ENCODE results near the gene CRY2.

The CRY2 gene

GRCh38 chr11:45927684-45928413 lies 80.6 kb downstream of the CRY2 start:
- peaks cover 10 to 26% (median 23%) of the 10 kb centered on the region in 11 experiments for H3K27me3 ChIP-seq
- no peak overlapping the region for H3K4me3 ChIP-seq
- H3K27ac ChIP-seq, result peak overlapping the region in 6 of 11 experiments; percentile 24 to 88 (median 82); a peak in 5 of 22 replicates
- H3K9me3 ChIP-seq (replicated peaks in 1 of 11), result no peaks in the 10 kb centered on the region
- TF ChIP-seq Cebpa-rat (IDR thresholded peaks at IDR 0.05), result no peak
- H3K36me3 ChIP-seq, result peaks cover 0 to 9% (median 0%) of the 10 kb centered on the region in 11 experiments; a peak in 4 of 22 replicates
- peaks cover 50 to 99% (median 90%) of the 10 kb centered on the region in 10 experiments for H3K4me1 ChIP-seq
- H4K20me1 ChIP-seq, result peaks cover 0 to 42% (median 12%) of the 10 kb centered on the region in 11 experiments; a peak in 16 of 22 replicates
- H3K9ac ChIP-seq, result no peak overlapping the region; a peak in 2 of 22 replicates
- H3K4me2 ChIP-seq, result peak overlapping the region in 9 of 11 experiments; percentile 86 to 99 (median 95); a peak in 18 of 22 replicates

- no peaks in the 10 kb centered on the region for H3K9me3 ChIP-seq (replicated peaks in 1 of 11)
- H3K27ac ChIP-seq, result peak overlapping the region in 8 of 11 experiments; percentile 76 to 88 (median 82); a peak in 14 of 22 replicates
- H3K36me3 ChIP-seq, result peaks cover 0 to 11% (median 0%) of the 10 kb centered on the region in 11 experiments; a peak in 5 of 22 replicates
- H3K4me1 ChIP-seq, result peaks cover 51 to 99% (median 90%) of the 10 kb centered on the region in 10 experiments
- H4K20me1 ChIP-seq, result peaks cover 0 to 51% (median 12%) of the 10 kb centered on the region in 11 experiments; a peak in 16 of 22 replicates
- peak overlapping the region in 10 of 11 experiments; percentile 8 to 99 (median 95); a peak in 18 of 22 replicates for H3K4me2 ChIP-seq
- H3K4me3 ChIP-seq, result no peak overlapping the region
- no peak for TF ChIP-seq Cebpa-rat (IDR thresholded peaks at IDR 0.05)
- H3K27me3 ChIP-seq, result peaks cover 3 to 21% (median 15%) of the 10 kb centered on the region in 11 experiments; a peak in 13 of 22 replicates
- peak overlapping the region in 7 of 11 experiments; percentile 14 to 76 (median 66); a peak in 9 of 22 replicates for H3K9ac ChIP-seq
Measured at GRCh38 chr11:45928535-45929215, 81.4 kb downstream of the CRY2 start.

- no peaks in the 10 kb centered on the region for H3K9me3 ChIP-seq (replicated peaks in 1 of 11)
- H3K27me3 ChIP-seq, result peaks cover 0 to 21% (median 7%) of the 10 kb centered on the region in 11 experiments; a peak in 15 of 22 replicates
- peak overlapping the region in 10 of 11 experiments; percentile 33 to 88 (median 80); a peak in 19 of 22 replicates for H3K27ac ChIP-seq
- peak overlapping the region; percentile 77 to 99 (median 95) for H3K4me2 ChIP-seq
- H3K36me3 ChIP-seq, result peaks cover 1 to 19% (median 7%) of the 10 kb centered on the region in 11 experiments; a peak in 15 of 22 replicates
- no peak for TF ChIP-seq Cebpa-rat (IDR thresholded peaks at IDR 0.05)
- peaks cover 53 to 99% (median 90%) of the 10 kb centered on the region in 10 experiments for H3K4me1 ChIP-seq
- H4K20me1 ChIP-seq, result peaks cover 0 to 60% (median 14%) of the 10 kb centered on the region in 11 experiments; a peak in 16 of 22 replicates
- peak overlapping the region in 8 of 10 experiments; percentile 8 to 60 (median 42); a peak in 11 of 20 replicates for H3K4me3 ChIP-seq
- H3K9ac ChIP-seq, result peak overlapping the region in 10 of 11 experiments; percentile 21 to 77 (median 68); a peak in 19 of 22 replicates
Measured at GRCh38 chr11:45929486-45930030, 82.3 kb downstream of the CRY2 start.

- Histone ChIP-seq H3K27me3 (peaks cover 0 to 26% (median 2%) of the 10 kb centered on the region in 11 experiments; a peak in 13 of 22 replicates), H3K4me2 (peak overlapping the region; percentile 77 to 99 (median 95)), H3K4me3 (peak overlapping the region in 8 of 10 experiments; percentile 8 to 60 (median 42); a peak in 12 of 20 replicates), H3K4me1 (peaks cover 60 to 99% (median 95%) of the 10 kb centered on the region in 10 experiments), H3K36me3 (peaks cover 8 to 26% (median 14%) of the 10 kb centered on the region in 11 experiments), H4K20me1 (peaks cover 0 to 66% (median 14%) of the 10 kb centered on the region in 11 experiments; a peak in 16 of 22 replicates), H3K9me3 (replicated peaks in 1 of 11) (no peaks in the 10 kb centered on the region), H3K27ac (peak overlapping the region in 10 of 11 experiments; percentile 33 to 88 (median 80); a peak in 19 of 22 replicates), H3K9ac (peak overlapping the region in 10 of 11 experiments; percentile 21 to 77 (median 68); a peak in 19 of 22 replicates)
- no peak for TF ChIP-seq Cebpa-rat (IDR thresholded peaks at IDR 0.05)
Measured at GRCh38 chr11:45930031-45930794, 82.9 kb downstream of the CRY2 start.

GRCh38 chr11:45930951-45931570 lies 83.8 kb downstream of the CRY2 start:
- H3K4me2 ChIP-seq, result peak overlapping the region; percentile 77 to 99 (median 95)

GRCh38 chr11:45931739-45932138 lies 84.5 kb downstream of the CRY2 start:
- TF ChIP-seq Cebpa-rat (IDR thresholded peaks at IDR 0.05), result no peak
- Histone ChIP-seq H3K4me3 (peak overlapping the region in 2 of 10 experiments; percentile 7 to 19; a peak in 2 of 20 replicates), H3K27me3 (peaks cover 0 to 26% (median 0%) of the 10 kb centered on the region in 11 experiments; a peak in 8 of 22 replicates), H3K9me3 (replicated peaks in 1 of 11) (no peaks in the 10 kb centered on the region), H3K36me3 (peaks cover 14 to 41% (median 24%) of the 10 kb centered on the region in 11 experiments), H3K4me2 (peak overlapping the region; percentile 77 to 99 (median 95)), H3K27ac (peak overlapping the region in 8 of 11 experiments; percentile 73 to 88 (median 80); a peak in 14 of 22 replicates), H3K4me1 (peaks cover 75 to 94% (median 88%) of the 10 kb centered on the region in 10 experiments), H4K20me1 (peaks cover 0 to 81% (median 14%) of the 10 kb centered on the region in 11 experiments; a peak in 16 of 22 replicates), H3K9ac (peak overlapping the region in 8 of 11 experiments; percentile 1 to 77 (median 72); a peak in 12 of 22 replicates)

More at GRCh38 chr11:45930951-45931570, 83.8 kb downstream of the CRY2 start:
- H3K27ac ChIP-seq, result peak overlapping the region in 9 of 11 experiments; percentile 1 to 88 (median 79); a peak in 16 of 22 replicates
- H3K4me1 ChIP-seq, result peaks cover 68 to 100% (median 94%) of the 10 kb centered on the region in 10 experiments
- peaks cover 0 to 26% (median 0%) of the 10 kb centered on the region in 11 experiments; a peak in 8 of 22 replicates for H3K27me3 ChIP-seq
- H4K20me1 ChIP-seq, result peaks cover 0 to 75% (median 14%) of the 10 kb centered on the region in 11 experiments; a peak in 16 of 22 replicates
- peak overlapping the region in 8 of 11 experiments; percentile 4 to 77 (median 72); a peak in 14 of 22 replicates for H3K9ac ChIP-seq
- H3K4me3 ChIP-seq, result peak overlapping the region in 1 of 10 experiments; percentile 19; a peak in 2 of 20 replicates
- TF ChIP-seq Cebpa-rat (IDR thresholded peaks at IDR 0.05), result no peak
- H3K9me3 ChIP-seq (replicated peaks in 1 of 11), result no peaks in the 10 kb centered on the region
- peaks cover 11 to 34% (median 20%) of the 10 kb centered on the region in 11 experiments for H3K36me3 ChIP-seq

GRCh38 chr11:45932217-45932616 lies 84.9 kb downstream of the CRY2 start:
- Histone ChIP-seq H3K4me3 (peak overlapping the region in 3 of 10 experiments; percentile 7 to 19 (median 19); a peak in 3 of 20 replicates), H3K36me3 (peaks cover 16 to 46% (median 28%) of the 10 kb centered on the region in 11 experiments), H4K20me1 (peaks cover 0 to 81% (median 14%) of the 10 kb centered on the region in 11 experiments; a peak in 16 of 22 replicates), H3K27ac (peak overlapping the region in 7 of 11 experiments; percentile 73 to 88 (median 79); a peak in 11 of 22 replicates), H3K4me2 (peak overlapping the region; percentile 77 to 99 (median 95)), H3K9me3 (replicated peaks in 1 of 11) (no peaks in the 10 kb centered on the region), H3K4me1 (peaks cover 75 to 90% (median 83%) of the 10 kb centered on the region in 10 experiments), H3K9ac (peak overlapping the region in 5 of 11 experiments; percentile 1 to 77 (median 72); a peak in 8 of 22 replicates), H3K27me3 (peaks cover 0 to 26% (median 0%) of the 10 kb centered on the region in 11 experiments; a peak in 8 of 22 replicates)
- no peak for TF ChIP-seq Cebpa-rat (IDR thresholded peaks at IDR 0.05)
